ENCODE results near the gene CYP3A5.
"Not testable (repeated sequence)": the region's sequence is repeated elsewhere in the genome, so short reads cannot be mapped to it uniquely, and the experiment has no call there.

CYP3A5 gene

GRCh38 chr7:99693100-99693426, 13.3 kb upstream of the CYP3A5 start:
- TF ChIP-seq, protein P1, sequence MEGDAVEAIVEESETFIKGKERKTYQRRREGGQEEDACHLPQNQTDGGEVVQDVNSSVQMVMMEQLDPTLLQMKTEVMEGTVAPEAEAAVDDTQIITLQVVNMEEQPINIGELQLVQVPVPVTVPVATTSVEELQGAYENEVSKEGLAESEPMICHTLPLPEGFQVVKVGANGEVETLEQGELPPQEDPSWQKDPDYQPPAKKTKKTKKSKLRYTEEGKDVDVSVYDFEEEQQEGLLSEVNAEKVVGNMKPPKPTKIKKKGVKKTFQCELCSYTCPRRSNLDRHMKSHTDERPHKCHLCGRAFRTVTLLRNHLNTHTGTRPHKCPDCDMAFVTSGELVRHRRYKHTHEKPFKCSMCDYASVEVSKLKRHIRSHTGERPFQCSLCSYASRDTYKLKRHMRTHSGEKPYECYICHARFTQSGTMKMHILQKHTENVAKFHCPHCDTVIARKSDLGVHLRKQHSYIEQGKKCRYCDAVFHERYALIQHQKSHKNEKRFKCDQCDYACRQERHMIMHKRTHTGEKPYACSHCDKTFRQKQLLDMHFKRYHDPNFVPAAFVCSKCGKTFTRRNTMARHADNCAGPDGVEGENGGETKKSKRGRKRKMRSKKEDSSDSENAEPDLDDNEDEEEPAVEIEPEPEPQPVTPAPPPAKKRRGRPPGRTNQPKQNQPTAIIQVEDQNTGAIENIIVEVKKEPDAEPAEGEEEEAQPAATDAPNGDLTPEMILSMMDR (IDR thresholded peaks at IDR 0.05; ENCODE audit: extremely low read depth, missing control alignments), result no peak
- no peak for DNase-seq (ENCODE audit: low spot score)

DNA sequence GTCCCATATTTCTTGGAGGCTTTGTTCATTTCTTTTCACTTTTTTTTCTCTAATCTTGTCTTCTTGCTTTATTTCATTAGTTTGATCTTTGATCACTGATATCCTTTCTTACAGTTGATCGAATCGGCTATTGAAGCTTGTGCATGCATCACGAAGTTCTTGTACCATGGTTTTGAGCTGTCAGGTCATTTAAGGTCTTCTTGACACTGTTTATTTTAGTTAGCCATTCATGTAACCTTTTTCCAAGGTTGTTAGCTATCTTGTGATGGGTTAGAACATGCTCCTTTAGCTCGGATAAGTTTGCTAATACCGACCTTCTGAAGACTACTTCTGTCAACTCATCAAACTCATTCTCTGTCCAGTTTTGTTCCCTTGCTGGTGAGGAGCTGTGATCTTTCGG, 12.8 kb upstream of the CYP3A5 start:
- not testable (repeated sequence) for DNase-seq (ENCODE audit: low spot score)

DNA sequence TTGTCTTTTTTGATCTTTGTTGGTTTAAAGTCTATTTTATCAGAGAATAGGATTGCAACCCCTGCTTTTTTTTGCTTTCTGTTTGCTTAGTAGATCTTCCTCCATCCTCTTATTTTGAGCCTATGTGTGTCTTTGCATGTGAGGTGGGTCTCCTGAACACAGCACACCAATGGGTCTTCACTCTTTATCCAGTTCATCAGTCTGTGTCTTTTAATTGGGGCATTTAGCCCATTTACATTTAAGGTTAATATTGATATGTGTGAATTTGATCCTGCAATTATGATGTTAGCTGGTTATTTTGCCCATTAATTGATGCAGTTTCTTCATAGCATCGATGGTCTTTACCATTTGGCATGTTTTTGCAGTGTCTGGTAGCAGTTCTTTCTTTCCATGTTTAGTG, 11.9 kb upstream of the CYP3A5 start:
- DNase-seq (ENCODE audit: low spot score), result not testable (repeated sequence)

- DNase-seq (ENCODE audit: low spot score), result not testable (repeated sequence)
Observed at GRCh38 chr7:99690918-99691317, 11.1 kb upstream of the CYP3A5 start.

- DNase-seq (ENCODE audit: low spot score), result not testable (repeated sequence)
Observed at GRCh38 chr7:99685871-99686608, 6.2 kb upstream of the CYP3A5 start.

- DNase-seq (ENCODE audit: low spot score), result no peak
- TF ChIP-seq, protein P1 (IDR thresholded peaks at IDR 0.05; ENCODE audit: extremely low read depth, missing control alignments), result no peak
Observed at GRCh38 chr7:99685129-99685758, 5.4 kb upstream of the CYP3A5 start.

DNA sequence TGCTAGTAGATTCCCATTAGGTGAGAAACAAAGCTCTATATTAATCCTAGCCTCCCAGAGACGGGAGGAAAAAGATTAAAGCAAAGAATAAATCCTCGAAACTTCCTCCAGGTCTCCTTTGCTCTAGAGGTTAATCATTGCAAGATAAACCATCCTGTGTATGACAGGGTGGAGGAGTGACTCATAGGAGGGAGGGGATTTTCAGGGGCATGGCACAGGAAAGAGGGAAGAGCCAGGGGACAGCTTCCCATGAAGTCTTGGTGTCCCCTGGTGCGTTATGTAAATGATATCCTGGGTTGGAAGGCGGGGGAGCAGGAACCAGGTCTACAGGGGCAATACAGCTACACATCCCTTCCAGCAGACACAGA, 780 bp downstream of the CYP3A5 start:
- no peak for DNase-seq (ENCODE audit: low spot score)
- TF ChIP-seq, protein P1 (IDR thresholded peaks at IDR 0.05; ENCODE audit: extremely low read depth, missing control alignments), result no peak

GRCh38 chr7:99677648-99678045, 2.1 kb downstream of the CYP3A5 start:
- TF ChIP-seq, protein P1 (IDR thresholded peaks at IDR 0.05; ENCODE audit: extremely low read depth, missing control alignments), result no peak
- DNase-seq (ENCODE audit: low spot score), result no peak

DNA sequence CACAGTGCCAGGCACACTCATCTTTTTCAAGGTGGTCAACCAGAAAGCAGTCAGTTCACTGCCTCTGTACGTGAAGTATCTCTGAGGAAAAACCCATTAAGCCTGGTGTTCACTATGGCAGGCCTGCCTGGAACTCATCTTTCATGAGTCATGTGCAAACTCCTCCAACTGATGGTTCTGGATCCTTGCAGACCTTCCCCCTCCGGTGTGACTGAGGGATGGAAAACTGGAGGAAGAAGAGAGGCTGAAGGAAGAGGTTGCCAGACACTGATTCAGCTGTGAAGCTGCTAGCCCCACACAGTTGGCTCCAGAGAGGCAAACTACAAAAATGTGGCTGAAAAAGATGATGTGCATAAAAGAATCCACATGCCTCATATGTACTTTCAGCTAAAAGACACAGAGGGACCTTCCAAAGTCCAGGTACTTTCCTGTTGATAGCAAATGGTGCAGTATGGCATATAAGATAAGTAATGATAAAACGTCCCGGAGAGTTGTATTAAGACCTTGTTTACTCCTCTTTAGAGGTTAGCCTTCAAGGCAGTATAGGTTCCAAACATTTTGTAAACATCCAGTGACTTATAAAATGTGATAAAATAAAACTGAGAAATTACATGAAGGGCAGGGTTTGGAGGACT, 2.7 kb downstream of the CYP3A5 start:
- DNase-seq (ENCODE audit: low spot score), result no peak
- TF ChIP-seq, protein P1 (IDR thresholded peaks at IDR 0.05; ENCODE audit: extremely low read depth, missing control alignments), result no peak
